Glomerular visceral epithelial cell (primary cell): Measurements from ENCODE around the gene HID1.
"Not testable (repeated sequence)": the region's sequence is repeated elsewhere in the genome, so short reads cannot be mapped to it uniquely, and the experiment has no call there.

Source experiments
- DNase-seq: peaks from one replicate; pipeline ENCODE4 v3.0.0-alpha.2; 2016; ENCODE audit errors: extremely low spot score

Gene HID1

GRCh38 chr17:74972107-74972972 is at the start of gene HID1:
TSS of gene HID1 (minus strand) at chr17:74972759. CDS start at chr17:74972656, 103 bp downstream.
- peak; percentile 39 for DNase-seq

DNA sequence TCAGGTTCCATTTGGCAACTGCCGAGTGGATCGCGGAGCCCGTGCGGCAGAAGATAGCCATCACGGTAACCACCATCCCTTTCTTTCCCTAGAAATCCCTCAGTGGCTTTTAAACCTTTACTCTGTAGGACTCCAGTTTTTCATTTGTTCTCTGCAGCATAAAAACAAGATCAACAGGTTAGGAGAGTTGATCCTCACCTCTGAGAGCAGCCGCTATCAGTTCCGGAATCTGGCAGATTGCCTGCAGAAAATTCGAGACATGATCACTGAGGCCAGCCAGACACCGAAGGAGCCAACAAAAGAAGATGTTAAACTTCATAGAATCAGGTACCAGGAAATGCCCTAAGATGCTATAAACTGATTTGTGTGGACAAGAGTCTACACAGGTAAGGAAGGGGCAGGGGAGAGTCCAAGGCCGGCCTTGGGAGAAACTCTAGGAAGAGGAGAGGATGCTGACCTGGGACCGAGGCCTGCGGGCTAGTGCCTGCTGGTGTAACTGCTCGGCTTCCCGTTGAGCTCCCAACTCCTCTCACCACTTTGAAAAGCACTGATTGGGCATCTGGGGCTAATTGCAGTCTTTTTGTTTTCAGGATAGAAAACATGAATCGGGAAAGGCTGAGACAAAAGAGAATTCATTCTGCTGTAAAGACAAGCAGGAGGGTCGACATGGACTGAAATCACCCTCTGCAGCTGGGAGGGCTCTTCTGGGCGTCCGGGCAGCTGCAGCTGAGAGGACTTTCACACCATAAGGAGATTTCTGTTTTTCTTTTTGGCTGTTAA is 48.0 kb upstream of the HID1 start:
- DNase-seq: no peak

- DNase-seq: no peak
Measured at GRCh38 chr17:75019710-75020109, 47.2 kb upstream of the HID1 start.

GRCh38 chr17:75019146-75019545 is 46.6 kb upstream of the HID1 start:
- no peak for DNase-seq

DNA sequence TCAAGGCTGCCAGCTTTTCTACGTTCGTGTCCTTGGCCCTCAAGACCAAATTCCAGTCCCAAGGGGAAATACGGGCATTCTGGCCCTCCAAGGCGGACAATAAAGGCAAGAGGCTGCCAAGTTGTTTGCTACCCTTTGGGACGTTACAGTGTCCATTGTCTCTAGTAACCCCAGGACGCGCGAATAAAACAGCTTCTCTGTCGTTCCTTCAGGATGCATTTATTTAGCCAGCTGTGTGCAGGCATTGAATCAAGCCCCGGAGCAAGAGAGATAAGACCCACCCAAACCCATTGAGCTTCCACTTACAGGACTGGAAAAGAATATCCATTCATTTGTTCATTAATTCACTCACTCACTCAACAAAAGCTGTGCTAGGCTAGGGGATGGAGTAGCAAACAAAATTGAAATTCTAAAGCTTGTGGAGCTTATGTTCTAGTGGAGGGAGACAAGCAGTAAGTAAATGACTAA is 40.6 kb upstream of the HID1 start:
- no peak for DNase-seq

DNA sequence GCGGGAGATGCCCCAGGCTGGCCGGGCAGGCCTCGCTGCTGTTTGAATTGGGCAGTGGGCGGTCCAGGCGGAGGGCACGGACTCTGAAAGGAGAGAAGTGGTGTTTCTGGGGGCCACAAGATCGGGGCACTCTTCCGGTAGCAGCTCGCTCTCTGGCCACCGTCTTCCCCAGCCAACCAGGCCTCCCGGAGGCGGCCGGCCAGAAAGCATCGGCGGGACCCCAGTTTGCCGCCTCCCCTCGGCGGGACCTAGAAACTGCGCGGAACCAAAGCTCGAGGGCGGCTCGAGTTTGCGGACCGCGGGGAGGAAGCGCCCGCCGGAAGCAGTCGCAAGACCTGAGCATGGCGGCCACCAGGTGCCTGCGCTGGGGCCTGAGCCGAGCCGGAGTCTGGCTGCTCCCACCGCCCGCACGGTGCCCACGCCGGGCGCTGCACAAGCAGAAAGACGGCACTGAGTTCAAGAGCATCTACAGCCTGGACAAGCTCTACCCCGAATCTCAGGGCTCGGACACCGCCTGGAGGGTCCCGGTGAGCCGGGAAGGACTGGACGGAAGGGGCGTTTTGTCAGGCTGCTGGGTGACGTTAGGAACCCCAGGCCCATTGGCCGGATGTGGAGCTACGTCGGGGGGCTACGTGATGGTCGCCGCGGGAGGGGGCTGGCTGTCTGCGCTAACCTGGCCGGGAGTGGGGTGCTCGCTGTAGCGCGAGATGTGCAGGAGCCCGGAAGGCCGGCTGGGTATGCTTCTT is 40.0 kb upstream of the HID1 start, which contains the start of gene MRPL58:
Gene MRPL58, plus strand, starts transcription at position 325 of the 746 bp plus-strand sequence. Its CDS starts 17 bp downstream, at position 342.
- DNase-seq: peak; percentile 93

GRCh38 chr17:75012096-75012345 is 39.5 kb upstream of the HID1 start:
- DNase-seq: no peak

DNA sequence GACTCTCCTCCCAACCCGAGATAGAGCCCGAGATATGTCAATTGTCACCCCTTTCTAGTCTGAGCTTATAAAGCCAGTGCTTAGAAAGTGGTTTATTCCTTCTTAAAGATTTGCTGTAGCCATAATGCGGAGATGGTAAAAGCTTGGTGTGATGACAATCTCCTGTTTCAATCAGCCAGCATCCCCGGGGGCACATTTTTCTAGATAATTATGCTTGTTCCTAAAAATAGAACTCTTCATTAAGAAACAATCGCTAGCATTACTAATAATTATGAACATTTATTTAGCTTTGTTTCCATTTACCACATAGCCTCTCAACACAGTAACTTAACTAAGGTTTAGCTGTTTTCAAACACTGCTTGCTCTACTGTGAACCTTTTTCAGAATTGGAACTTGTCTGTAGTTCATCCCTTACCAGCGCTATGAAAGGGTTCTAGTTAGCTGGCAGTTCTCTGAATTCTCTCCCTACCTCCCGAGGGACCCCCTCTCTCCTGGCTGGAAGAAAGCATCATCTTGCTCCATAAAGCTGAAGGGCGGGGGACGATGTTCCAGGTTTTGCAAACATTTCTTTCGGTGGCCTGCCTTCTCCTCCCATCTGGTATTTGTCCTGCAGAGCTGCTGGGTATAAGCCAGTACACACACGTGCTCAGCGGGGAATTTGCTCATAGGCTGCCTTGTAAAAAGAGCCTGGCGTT is 39.0 kb upstream of the HID1 start:
- no peak for DNase-seq

GRCh38 chr17:75010683-75011400 is 38.3 kb upstream of the HID1 start:
- peak; percentile 60 for DNase-seq

GRCh38 chr17:75009139-75009724 is 36.7 kb upstream of the HID1 start:
- no peak for DNase-seq

- DNase-seq: no peak
Measured at GRCh38 chr17:75008373-75008772, 35.8 kb upstream of the HID1 start.

DNA sequence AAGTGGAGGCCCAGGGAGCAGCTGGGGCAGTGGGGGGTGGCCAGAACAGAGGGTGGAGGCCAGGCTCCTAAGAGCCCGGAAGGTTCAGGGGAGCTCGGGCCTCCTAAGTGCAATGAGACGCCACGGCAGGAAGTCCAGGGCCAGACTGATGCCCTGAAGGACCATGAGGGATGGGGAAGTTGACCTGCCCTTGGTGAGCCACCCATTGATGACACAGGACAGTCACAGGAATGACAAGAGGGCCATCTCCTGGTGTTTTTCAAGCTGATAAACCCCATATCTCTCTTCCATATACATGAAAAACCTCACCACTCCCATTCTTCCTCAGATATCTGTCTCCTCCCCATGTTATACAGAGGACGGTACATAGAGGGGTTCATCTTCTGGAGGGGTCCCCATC is 34.1 kb upstream of the HID1 start:
- DNase-seq: no peak

DNA sequence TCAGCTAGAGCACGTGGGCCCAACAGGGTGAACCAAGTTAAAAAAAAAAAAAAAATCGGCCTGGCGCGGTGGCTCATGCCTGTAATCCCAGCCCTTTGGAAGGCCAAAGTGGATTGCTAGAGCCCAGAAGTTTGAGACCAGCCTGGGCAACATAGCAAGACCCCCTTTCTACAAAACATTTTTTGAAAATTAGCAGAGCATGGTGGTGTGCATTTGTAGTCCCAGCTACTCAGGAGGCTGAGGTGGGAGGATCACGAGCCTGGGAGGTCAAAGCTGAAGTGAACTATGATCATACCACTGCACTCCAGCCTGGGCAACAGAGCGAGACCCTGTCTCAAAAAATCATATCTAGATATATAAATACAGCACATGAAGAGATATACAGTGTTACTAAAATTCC is 33.5 kb upstream of the HID1 start:
- DNase-seq: not testable (repeated sequence)

DNA sequence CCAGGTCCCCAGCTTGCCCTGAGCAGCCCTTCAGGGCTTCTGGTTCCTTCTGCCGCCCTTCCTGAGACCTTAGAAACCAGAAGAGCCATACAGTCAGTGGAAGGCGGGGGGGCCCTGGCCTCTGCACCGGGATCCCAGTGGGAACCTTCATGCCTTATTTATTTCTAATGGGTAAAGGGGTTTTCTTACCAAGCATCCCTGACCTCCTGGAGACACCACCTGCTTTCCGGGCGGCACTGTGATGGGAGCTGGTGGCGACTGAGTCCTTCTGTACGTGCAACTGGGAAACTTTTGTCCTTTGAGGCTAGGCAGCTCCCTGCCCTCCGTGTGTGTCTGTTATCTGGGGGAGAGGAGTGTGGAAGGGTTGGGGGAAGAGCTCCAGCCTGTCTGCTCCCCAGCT is 32.7 kb upstream of the HID1 start:
- no peak for DNase-seq

- no peak for DNase-seq
Measured at GRCh38 chr17:75004371-75004770, 31.8 kb upstream of the HID1 start.

- no peak for DNase-seq
Measured at GRCh38 chr17:75003957-75004355, 31.4 kb upstream of the HID1 start.

DNA sequence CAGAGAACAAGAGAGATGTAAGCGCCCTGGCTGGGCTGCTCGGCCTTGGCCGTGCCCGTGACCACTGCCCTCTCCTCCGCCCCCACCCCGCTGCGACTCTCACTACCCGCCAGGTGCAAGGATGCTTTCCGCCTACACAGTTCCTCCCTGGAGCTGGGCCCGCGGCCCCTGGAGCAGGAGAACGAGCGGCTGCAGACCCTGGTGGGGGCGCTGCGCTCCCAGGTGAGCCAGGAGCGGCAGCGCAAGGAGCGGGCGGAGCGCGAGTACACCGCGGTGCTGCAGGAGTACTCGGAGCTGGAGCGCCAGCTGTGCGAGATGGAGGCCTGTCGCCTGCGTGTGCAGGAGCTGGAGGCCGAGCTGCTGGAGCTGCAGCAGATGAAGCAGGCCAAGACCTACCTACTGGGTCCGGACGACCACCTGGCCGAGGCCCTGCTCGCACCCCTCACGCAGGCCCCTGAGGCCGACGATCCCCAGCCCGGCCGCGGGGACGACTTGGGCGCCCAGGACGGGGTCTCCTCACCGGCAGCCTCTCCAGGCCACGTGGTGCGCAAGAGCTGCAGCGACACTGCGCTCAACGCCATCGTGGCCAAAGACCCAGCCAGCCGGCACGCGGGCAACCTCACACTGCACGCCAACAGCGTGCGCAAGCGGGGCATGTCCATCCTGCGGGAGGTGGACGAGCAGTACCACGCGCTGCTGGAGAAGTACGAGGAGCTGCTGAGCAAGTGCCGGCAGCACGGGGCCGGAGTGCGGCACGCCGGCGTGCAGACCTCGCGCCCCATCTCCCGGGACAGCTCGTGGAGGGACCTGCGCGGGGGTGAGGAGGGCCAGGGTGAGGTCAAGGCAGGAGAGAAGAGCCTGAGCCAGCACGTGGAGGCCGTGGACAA is 30.8 kb upstream of the HID1 start:
- no peak for DNase-seq

- DNase-seq: no peak
Measured at GRCh38 chr17:75001915-75002843, 29.6 kb upstream of the HID1 start.
